ENCODE data around the gene SLC27A3. TPM values are rescaled to one million over a fixed set of nuclear protein-coding genes. Genes with fewer than 3 reads are reported as not detected.

Gene SLC27A3
- polyA plus RNA-seq, 1 experiment = 25.4 TPM

DNA sequence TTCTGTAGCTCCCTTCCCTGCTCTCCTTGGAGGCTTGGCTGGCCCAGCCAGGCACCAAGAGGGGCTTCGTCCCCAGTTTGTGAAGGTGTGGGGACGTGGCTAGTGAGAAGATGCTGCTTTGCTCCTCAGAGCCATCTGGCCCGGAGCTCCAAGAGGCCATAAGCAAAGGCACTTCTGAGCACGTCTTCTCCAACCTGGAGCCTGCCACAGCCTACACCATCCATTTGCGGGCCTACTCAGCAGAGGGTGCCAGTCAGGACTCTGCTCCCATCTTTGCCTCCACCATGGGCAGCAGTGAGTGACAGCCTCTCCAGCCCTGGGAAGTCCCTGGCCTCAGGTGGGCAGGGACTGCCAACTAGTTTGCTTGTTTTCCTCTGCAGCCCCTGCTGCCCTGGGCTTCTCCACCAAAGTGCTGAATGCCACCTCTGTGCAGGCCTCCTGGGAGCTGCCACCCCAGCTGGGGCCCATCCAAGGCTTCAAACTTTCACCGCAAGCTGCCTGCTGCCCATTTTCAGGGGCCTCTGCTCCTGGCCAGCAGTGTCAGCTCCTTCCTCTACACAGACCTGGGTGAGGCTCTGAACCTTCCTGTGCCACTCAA is 25.9 kb downstream of the SLC27A3 start:
- Histone ChIP-seq H3K4me3 (ENCODE audit: low read depth, low read length) (no peak overlapping the region), H3K27me3 (ENCODE audit: control insufficient read depth, insufficient read depth, low read length) (no peaks in the 10 kb centered on the region), H3K36me3 (ENCODE audit: control insufficient read depth, insufficient read depth, low read length) (peaks cover 5% of the 10 kb centered on the region)
- DNase-seq (ENCODE audit: low read depth) = no peak
- CTCF ChIA-PET = interaction anchor here (0.6 kb wide), 1 partner anchor 184 kb away, joined by 3 read pairs; no protein-coding TSS in a partner anchor
- POLR2A ChIA-PET = no interaction called here
- TF ChIP-seq, protein P1, sequence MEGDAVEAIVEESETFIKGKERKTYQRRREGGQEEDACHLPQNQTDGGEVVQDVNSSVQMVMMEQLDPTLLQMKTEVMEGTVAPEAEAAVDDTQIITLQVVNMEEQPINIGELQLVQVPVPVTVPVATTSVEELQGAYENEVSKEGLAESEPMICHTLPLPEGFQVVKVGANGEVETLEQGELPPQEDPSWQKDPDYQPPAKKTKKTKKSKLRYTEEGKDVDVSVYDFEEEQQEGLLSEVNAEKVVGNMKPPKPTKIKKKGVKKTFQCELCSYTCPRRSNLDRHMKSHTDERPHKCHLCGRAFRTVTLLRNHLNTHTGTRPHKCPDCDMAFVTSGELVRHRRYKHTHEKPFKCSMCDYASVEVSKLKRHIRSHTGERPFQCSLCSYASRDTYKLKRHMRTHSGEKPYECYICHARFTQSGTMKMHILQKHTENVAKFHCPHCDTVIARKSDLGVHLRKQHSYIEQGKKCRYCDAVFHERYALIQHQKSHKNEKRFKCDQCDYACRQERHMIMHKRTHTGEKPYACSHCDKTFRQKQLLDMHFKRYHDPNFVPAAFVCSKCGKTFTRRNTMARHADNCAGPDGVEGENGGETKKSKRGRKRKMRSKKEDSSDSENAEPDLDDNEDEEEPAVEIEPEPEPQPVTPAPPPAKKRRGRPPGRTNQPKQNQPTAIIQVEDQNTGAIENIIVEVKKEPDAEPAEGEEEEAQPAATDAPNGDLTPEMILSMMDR (IDR thresholded peaks at IDR 0.05; ENCODE audit: insufficient read depth, low read depth, low read length) = no peak

DNA sequence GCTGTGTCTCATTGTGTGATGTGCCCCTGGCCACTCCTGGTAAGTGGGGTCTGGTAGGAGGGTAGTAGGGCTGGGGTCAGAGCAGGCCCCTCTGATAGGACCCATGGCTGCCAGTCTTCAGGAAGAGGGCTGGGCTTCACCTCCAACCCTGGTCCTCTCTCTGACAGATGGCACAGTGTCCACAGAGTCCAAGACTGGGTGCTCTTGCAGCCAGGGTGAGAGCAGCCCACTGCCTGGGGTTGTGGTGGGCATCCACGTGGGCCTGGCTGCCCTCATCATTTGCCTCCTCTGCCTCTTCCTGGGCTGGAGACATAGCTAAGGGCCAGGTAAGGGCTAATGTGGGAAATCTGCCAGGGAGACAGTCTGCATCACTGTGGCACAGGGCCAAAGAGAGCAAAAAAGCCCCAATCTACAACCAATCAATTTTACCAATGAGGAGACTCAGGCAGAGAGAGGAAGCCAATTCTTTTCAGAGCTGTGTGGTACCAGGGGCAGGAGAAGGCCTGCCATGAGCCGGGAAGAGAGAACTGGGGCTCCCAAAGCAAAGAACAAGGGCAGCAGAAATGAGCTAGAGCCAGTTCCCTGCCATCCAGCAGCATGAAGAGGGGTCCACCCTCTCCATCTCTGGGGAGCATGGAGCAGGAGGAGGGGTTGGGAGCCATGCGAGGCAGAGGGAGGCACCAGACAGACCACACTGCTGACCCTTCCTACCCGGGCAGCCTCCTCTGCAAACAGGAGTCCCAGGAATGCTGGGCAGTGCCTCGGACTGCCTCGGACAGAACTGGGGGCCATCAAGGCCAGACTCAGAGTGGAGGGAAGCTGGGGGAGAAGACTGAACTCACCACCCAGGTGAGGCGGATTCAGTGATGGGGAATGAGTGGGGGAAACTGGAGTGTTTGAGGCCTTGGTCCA is 26.8 kb downstream of the SLC27A3 start:
- Histone ChIP-seq H3K36me3 (ENCODE audit: control insufficient read depth, insufficient read depth, low read length) (peaks cover 5% of the 10 kb centered on the region), H3K27me3 (ENCODE audit: control insufficient read depth, insufficient read depth, low read length) (no peaks in the 10 kb centered on the region), H3K4me3 (ENCODE audit: low read depth, low read length) (no peak overlapping the region)
- no peak for DNase-seq (ENCODE audit: low read depth)
- TF ChIP-seq, protein P1 (IDR thresholded peaks at IDR 0.05; ENCODE audit: insufficient read depth, low read depth, low read length) = no peak
- POLR2A ChIA-PET = no interaction called here
- CTCF ChIA-PET = interaction anchor here (0.6 to 1.8 kb wide), 4 partner anchors 9 to 183 kb away, joined by 3 to 5 read pairs (median 3); partner anchors contain the start of gene RAB13

DNA sequence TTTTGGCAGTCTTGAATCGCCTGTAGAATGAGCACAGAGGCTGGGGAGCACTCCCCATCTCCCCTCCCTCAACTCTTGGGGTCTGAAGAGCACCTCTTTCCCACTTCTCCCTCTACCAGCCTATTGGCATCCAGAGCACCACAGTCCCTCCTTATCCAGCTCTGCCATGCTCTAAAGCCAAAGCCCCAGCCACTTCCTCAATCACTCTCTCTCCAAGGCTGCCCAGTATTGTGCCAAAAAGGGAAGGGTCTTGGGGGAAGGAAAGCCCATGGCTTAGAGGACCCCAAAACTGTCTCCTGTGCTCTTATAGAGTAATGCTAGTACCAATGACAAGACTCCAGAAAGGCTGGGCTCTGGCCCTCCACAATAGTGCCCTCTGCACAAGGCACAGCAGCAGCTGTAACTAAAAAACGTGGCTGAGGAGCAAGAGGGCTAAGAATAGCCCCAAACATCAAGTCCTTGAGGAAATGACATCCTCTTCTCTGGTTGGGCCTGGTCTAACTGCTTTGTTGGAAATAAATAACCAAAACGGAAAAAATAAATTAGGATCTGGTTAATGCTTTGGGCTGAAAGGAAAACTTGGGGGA is 28.4 kb downstream of the SLC27A3 start:
- TF ChIP-seq, protein P1 (IDR thresholded peaks at IDR 0.05; ENCODE audit: insufficient read depth, low read depth, low read length) = no peak

DNA sequence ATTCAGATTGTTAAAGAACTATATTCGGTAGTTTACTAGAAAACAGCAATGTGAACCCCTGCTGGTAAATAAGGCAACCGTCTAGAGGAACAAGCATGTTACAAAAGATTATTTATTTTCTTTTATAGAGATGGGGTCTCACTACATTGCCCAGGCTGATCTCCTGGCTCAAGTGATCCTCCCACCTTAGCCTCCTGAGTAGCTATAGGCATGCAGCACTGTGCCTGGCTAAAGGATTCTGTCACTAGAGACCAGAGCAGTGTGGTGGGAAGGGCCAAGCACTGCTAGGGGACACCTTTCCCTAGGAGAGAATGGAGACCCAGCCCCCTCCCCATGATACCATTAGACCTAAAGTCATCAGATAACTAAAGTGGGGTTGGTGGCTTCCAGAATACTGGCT is 28.9 kb downstream of the SLC27A3 start:
- POLR2A ChIA-PET = interaction anchor here (0.6 kb wide), 1 partner anchor 77 kb away, joined by 9 read pairs; the partner anchor contains the start of gene INTS3
- TF ChIP-seq, protein P1 (IDR thresholded peaks at IDR 0.05; ENCODE audit: insufficient read depth, low read depth, low read length) = no peak
- Histone ChIP-seq H3K4me3 (ENCODE audit: low read depth, low read length) (no peak overlapping the region), H3K27me3 (ENCODE audit: control insufficient read depth, insufficient read depth, low read length) (no peaks in the 10 kb centered on the region), H3K36me3 (ENCODE audit: control insufficient read depth, insufficient read depth, low read length) (peaks cover 6% of the 10 kb centered on the region)
- CTCF ChIA-PET = interaction anchor here (1.2 to 1.8 kb wide), 3 partner anchors 10 to 181 kb away, joined by 3 to 5 read pairs (median 4); partner anchors contain the start of genes CREB3L4 and RAB13
- DNase-seq (ENCODE audit: low read depth) = no peak

More for the DNA sequence above, 28.4 kb downstream of the SLC27A3 start:
- no peak for DNase-seq (ENCODE audit: low read depth)
- ChIA-PET CTCF (interaction anchor here (1.1 to 1.8 kb wide), 5 partner anchors 11 to 182 kb away, joined by 3 to 5 read pairs (median 3); partner anchors contain the start of genes CREB3L4 and RAB13), POLR2A (no interaction called here)
- H3K36me3 ChIP-seq (ENCODE audit: control insufficient read depth, insufficient read depth, low read length) = peaks cover 6% of the 10 kb centered on the region
- H3K27me3 ChIP-seq (ENCODE audit: control insufficient read depth, insufficient read depth, low read length) = no peaks in the 10 kb centered on the region
- H3K4me3 ChIP-seq (ENCODE audit: low read depth, low read length) = no peak overlapping the region
